RWPE1 (cell line): ENCODE results near the gene STXBP2.

ENCODE experiments used
- CTCF ChIA-PET: fragments of 350-600 bp; sonication (Branson Sonifier 250); formaldehyde crosslinking; extraction: SDS; loops from one replicate; lab custom pipeline; 2021; lab: Yijun Ruan, JAX
- POLR2A ChIA-PET: fragments of 400-600 bp; formaldehyde crosslinking; extraction: SDS; loops from one replicate; lab custom pipeline; 2020; ENCODE audit warnings: antibody characterized with exemption; ENCODE audit not compliant: low non-redundant PET; lab: Yijun Ruan, JAX
- DNase-seq: peaks from one replicate; pipeline ENCODE4 v3.0.0; 2012; ENCODE audit warnings: low spot score
- H3K27ac ChIP-seq: fragments of 450-650 bp; 2 replicates; pipeline ENCODE4 v1.5.1; 2017
- CTCF ChIP-seq: fragments of 450-650 bp; conservative IDR thresholded peaks from 2 replicates; pipeline ENCODE4 v1.5.1; 2017; ENCODE audit warnings: low read depth, mild to moderate bottlenecking

Gene STXBP2

GRCh38 chr19:7655581-7655980, 18.7 kb downstream of the STXBP2 start:
- no peak overlapping the region for H3K27ac ChIP-seq
- POLR2A ChIA-PET: no interaction called here
- TF ChIP-seq CTCF: no peak
- CTCF ChIA-PET: no interaction called here
- DNase-seq: no peak

- no peak for TF ChIP-seq CTCF
- no peak overlapping the region for H3K27ac ChIP-seq
- ChIA-PET CTCF (interaction anchor here (0.6 to 0.7 kb wide), 3 partner anchors 15 to 45 kb away, joined by 3 read pairs; partner anchors contain the start of gene FCER2), POLR2A (interaction anchor here (0.6 kb wide), 1 partner anchor 27 kb away, joined by 6 read pairs; no protein-coding TSS in a partner anchor)
- DNase-seq: no peak
Measured at GRCh38 chr19:7657131-7657751, 20.3 kb downstream of the STXBP2 start.

- ChIA-PET POLR2A (no interaction called here), CTCF (interaction anchor here (0.7 kb wide), 1 partner anchor 16 kb away, joined by 3 read pairs; no protein-coding TSS in a partner anchor)
- DNase-seq: no peak
- no peak overlapping the region for H3K27ac ChIP-seq
- no peak for TF ChIP-seq CTCF
Measured at GRCh38 chr19:7658219-7658686, 21.3 kb downstream of the STXBP2 start.

GRCh38 chr19:7661744-7662538, 25.0 kb downstream of the STXBP2 start:
- CTCF ChIA-PET: interaction anchor here (0.8 kb wide), 1 partner anchor 82 kb away, joined by 5 read pairs; no protein-coding TSS in a partner anchor
- H3K27ac ChIP-seq: no peak overlapping the region
- no peak for TF ChIP-seq CTCF
- DNase-seq: no peak
- POLR2A ChIA-PET: no interaction called here

- TF ChIP-seq CTCF: no peak
- DNase-seq: no peak
- ChIA-PET POLR2A (no interaction called here), CTCF (no interaction called here)
- H3K27ac ChIP-seq: no peak overlapping the region
Measured at GRCh38 chr19:7662657-7663056, 25.7 kb downstream of the STXBP2 start.

GRCh38 chr19:7663706-7664105, 26.8 kb downstream of the STXBP2 start:
- POLR2A ChIA-PET: no interaction called here
- DNase-seq: no peak
- TF ChIP-seq CTCF: no peak
- CTCF ChIA-PET: interaction anchor here (0.8 kb wide), 1 partner anchor 17 kb away, joined by 3 read pairs; the partner anchor contains the start of gene TRAPPC5
- no peak overlapping the region for H3K27ac ChIP-seq
